Measurements from ENCODE around the gene AEBP1. TPM values are rescaled to one million over a fixed set of nuclear protein-coding genes. Genes with fewer than 3 reads are reported as not detected.

AEBP1 gene
- total RNA-seq, 1 experiment from 2014 or later: 30.1 TPM

- Histone ChIP-seq H3K36me3 (ENCODE audit: insufficient read depth, low read length, poor library complexity, severe bottlenecking) (no peaks in the 10 kb centered on the region), H3K27me3 (replicated peaks; ENCODE audit: insufficient read depth, low read depth, low read length, poor library complexity) (no peaks in the 10 kb centered on the region), H3K4me3 (ENCODE audit: low read depth, low read length, poor library complexity, severe bottlenecking) (no peak overlapping the region), H3K4me1 (ENCODE audit: insufficient read depth, low read length, poor library complexity, severe bottlenecking) (no peaks in the 10 kb centered on the region), H3K27ac (ENCODE audit: low read depth, low read length, poor library complexity, severe bottlenecking) (no peak overlapping the region), H3K9me3 (ENCODE audit: low read depth, low read length, poor library complexity, severe bottlenecking) (no peaks in the 10 kb centered on the region)
- CTCF ChIA-PET: no interaction called here
- POLR2A ChIA-PET (ENCODE audit: low non-redundant PET): no interaction called here
- no peak for TF ChIP-seq CTCF (conservative IDR thresholded peaks at IDR 0.05; ENCODE audit: low read depth, low read length)
- TF ChIP-seq EZH2 (IDR thresholded peaks at IDR 0.05; ENCODE audit: borderline replicate concordance, low read depth, low read length, poor library complexity, severe bottlenecking): no peak
- intact Hi-C loops (cut with micrococcal nuclease; ENCODE audit: unreplicated experiment): no loop called here
- DNase-seq (ENCODE audit: low spot score): no peak
- no TSS peak for BruUV-seq (replicated peaks)
Observed at GRCh38 chr7:44144968-44145478, 40.9 kb downstream of the AEBP1 start.

GRCh38 chr7:44145479-44145968 is 41.4 kb downstream of the AEBP1 start:
- no TSS peak for BruUV-seq (replicated peaks)
- CTCF ChIA-PET: no interaction called here

GRCh38 chr7:44145969-44146911 is 42.1 kb downstream of the AEBP1 start:
- no peak overlapping the region for H3K4me3 ChIP-seq (ENCODE audit: low read depth, low read length, poor library complexity, severe bottlenecking)
- no TSS peak for BruUV-seq (replicated peaks)
- no peak overlapping the region for H3K27ac ChIP-seq (ENCODE audit: low read depth, low read length, poor library complexity, severe bottlenecking)
- peak; percentile 77 for DNase-seq (ENCODE audit: low spot score)
- intact Hi-C loops (cut with micrococcal nuclease; ENCODE audit: unreplicated experiment): no loop called here
- no peaks in the 10 kb centered on the region for H3K36me3 ChIP-seq (ENCODE audit: insufficient read depth, low read length, poor library complexity, severe bottlenecking)
- H3K4me1 ChIP-seq (ENCODE audit: insufficient read depth, low read length, poor library complexity, severe bottlenecking): no peaks in the 10 kb centered on the region
- CTCF ChIA-PET: no interaction called here
- no peaks in the 10 kb centered on the region for H3K9me3 ChIP-seq (ENCODE audit: low read depth, low read length, poor library complexity, severe bottlenecking)
- TF ChIP-seq CTCF (conservative IDR thresholded peaks at IDR 0.05; ENCODE audit: low read depth, low read length) (no peak), EZH2 (IDR thresholded peaks at IDR 0.05; ENCODE audit: borderline replicate concordance, low read depth, low read length, poor library complexity, severe bottlenecking) (no peak)
- H3K27me3 ChIP-seq (replicated peaks; ENCODE audit: insufficient read depth, low read depth, low read length, poor library complexity): no peaks in the 10 kb centered on the region
- POLR2A ChIA-PET (ENCODE audit: low non-redundant PET): no interaction called here

More at GRCh38 chr7:44145479-44145968, 41.4 kb downstream of the AEBP1 start:
- Histone ChIP-seq H3K27me3 (replicated peaks; ENCODE audit: insufficient read depth, low read depth, low read length, poor library complexity) (no peaks in the 10 kb centered on the region), H3K36me3 (ENCODE audit: insufficient read depth, low read length, poor library complexity, severe bottlenecking) (no peaks in the 10 kb centered on the region), H3K9me3 (ENCODE audit: low read depth, low read length, poor library complexity, severe bottlenecking) (no peaks in the 10 kb centered on the region), H3K27ac (ENCODE audit: low read depth, low read length, poor library complexity, severe bottlenecking) (no peak overlapping the region), H3K4me3 (ENCODE audit: low read depth, low read length, poor library complexity, severe bottlenecking) (no peak overlapping the region), H3K4me1 (ENCODE audit: insufficient read depth, low read length, poor library complexity, severe bottlenecking) (no peaks in the 10 kb centered on the region)
- no peak for DNase-seq (ENCODE audit: low spot score)
- intact Hi-C loops (cut with micrococcal nuclease; ENCODE audit: unreplicated experiment): no loop called here
- POLR2A ChIA-PET (ENCODE audit: low non-redundant PET): no interaction called here
- TF ChIP-seq EZH2 (IDR thresholded peaks at IDR 0.05; ENCODE audit: borderline replicate concordance, low read depth, low read length, poor library complexity, severe bottlenecking) (no peak), CTCF (conservative IDR thresholded peaks at IDR 0.05; ENCODE audit: low read depth, low read length) (no peak)

Data from A673 (cell line).